Measurements from ENCODE around the gene RASSF1.

Gene RASSF1

GRCh38 chr3:50352781-50353180, 12.1 kb upstream of the RASSF1 start:
- in situ Hi-C loops (cut with MboI; ENCODE audit: low sequenced_read_pairs, unreplicated experiment) = no loop called here
- DNase-seq (ENCODE audit: low spot score) = no peak
- TF ChIP-seq, protein P1, sequence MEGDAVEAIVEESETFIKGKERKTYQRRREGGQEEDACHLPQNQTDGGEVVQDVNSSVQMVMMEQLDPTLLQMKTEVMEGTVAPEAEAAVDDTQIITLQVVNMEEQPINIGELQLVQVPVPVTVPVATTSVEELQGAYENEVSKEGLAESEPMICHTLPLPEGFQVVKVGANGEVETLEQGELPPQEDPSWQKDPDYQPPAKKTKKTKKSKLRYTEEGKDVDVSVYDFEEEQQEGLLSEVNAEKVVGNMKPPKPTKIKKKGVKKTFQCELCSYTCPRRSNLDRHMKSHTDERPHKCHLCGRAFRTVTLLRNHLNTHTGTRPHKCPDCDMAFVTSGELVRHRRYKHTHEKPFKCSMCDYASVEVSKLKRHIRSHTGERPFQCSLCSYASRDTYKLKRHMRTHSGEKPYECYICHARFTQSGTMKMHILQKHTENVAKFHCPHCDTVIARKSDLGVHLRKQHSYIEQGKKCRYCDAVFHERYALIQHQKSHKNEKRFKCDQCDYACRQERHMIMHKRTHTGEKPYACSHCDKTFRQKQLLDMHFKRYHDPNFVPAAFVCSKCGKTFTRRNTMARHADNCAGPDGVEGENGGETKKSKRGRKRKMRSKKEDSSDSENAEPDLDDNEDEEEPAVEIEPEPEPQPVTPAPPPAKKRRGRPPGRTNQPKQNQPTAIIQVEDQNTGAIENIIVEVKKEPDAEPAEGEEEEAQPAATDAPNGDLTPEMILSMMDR (IDR thresholded peaks at IDR 0.05; ENCODE audit: borderline replicate concordance, control extremely low read depth, extremely low read depth, insufficient read depth, missing control alignments) = peak; percentile 12

DNA sequence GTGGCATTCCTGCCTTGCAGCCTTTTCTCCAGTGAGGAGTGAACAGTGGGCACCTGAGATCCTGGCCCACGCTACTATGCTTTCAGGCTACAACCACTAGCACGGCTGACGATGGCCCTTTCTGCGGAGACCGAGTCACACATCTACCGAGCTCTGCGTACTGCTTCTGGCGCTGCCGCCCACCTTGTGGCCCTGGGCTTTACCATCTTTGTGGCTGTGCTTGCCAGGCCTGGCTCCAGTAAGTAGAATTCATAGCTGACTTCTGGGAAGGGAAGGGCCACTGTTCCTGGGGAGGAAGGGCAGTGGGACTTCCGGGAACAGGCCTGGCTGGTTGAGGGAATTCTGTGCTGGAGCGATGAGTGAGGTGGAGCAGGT, 10.7 kb upstream of the RASSF1 start:
- TF ChIP-seq, protein P1 (IDR thresholded peaks at IDR 0.05; ENCODE audit: borderline replicate concordance, control extremely low read depth, extremely low read depth, insufficient read depth, missing control alignments) = no peak
- DNase-seq (ENCODE audit: low spot score) = no peak
- in situ Hi-C loops (cut with MboI; ENCODE audit: low sequenced_read_pairs, unreplicated experiment) = no loop called here

DNA sequence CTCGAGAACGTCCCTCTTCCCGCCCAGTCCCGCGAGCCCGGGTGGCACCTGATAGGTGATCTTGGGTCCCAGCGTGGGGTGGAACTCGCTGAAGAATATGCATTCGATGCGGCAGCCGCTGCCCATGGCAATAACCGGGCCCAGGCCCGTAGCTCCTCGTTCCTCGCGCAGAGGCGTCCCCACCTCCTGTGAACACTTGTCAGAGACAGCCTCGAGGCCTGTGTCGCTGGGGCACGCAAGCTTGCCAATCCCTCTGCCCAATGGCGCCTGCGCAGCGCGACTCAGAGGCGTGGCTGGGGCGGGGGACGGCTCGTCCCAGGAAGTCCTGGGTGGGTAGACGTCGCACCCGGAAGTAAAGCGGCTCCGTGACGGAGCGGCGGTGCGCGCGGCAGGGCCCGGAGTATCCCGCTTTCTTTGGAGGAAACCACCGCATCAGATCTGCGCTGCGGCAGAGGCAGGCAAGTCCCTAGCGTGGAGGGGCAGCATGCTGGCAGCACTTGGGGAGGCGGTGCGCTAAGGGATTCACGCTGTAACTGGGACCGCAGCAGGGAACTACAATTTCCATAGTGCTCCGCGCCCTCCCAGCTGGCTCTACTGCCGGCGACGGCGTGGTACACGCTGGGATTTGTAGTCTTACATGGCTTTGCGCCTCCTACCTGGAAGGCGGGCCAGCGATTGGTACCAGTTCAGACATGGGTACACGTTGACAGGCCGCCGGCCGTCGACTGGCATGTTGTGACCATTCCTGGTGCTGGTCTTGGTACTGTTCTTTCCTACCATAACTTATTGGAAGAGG, 10.1 kb upstream of the RASSF1 start, which contains the start of the genes CYB561D2 and NPRL2:
CYB561D2 (plus strand) TSS at position 336 of the 796 bp plus-strand sequence. CDS start 572 bp downstream, outside the sequence.
NPRL2 (minus strand) TSS at position 249 of the 796 bp plus-strand sequence; CDS start at position 126, 123 bp downstream.
- peak; percentile 97 for DNase-seq (ENCODE audit: low spot score)
- TF ChIP-seq, protein P1 (IDR thresholded peaks at IDR 0.05; ENCODE audit: borderline replicate concordance, control extremely low read depth, extremely low read depth, insufficient read depth, missing control alignments) = no peak
- in situ Hi-C loops (cut with MboI; ENCODE audit: low sequenced_read_pairs, unreplicated experiment) = no loop called here

GRCh38 chr3:50350213-50350526, 9.5 kb upstream of the RASSF1 start:
- no peak for DNase-seq (ENCODE audit: low spot score)
- in situ Hi-C loops (cut with MboI; ENCODE audit: low sequenced_read_pairs, unreplicated experiment) = no loop called here
- TF ChIP-seq, protein P1 (IDR thresholded peaks at IDR 0.05; ENCODE audit: borderline replicate concordance, control extremely low read depth, extremely low read depth, insufficient read depth, missing control alignments) = no peak

GRCh38 chr3:50347187-50347813, 6.7 kb upstream of the RASSF1 start:
- DNase-seq (ENCODE audit: low spot score) = peak; percentile 73
- TF ChIP-seq, protein P1 (IDR thresholded peaks at IDR 0.05; ENCODE audit: borderline replicate concordance, control extremely low read depth, extremely low read depth, insufficient read depth, missing control alignments) = peak; percentile 51
- in situ Hi-C loops (cut with MboI; ENCODE audit: low sequenced_read_pairs, unreplicated experiment) = no loop called here

GRCh38 chr3:50345586-50346234, 5.1 kb upstream of the RASSF1 start, which contains the start of gene ZMYND10:
TSS of gene ZMYND10 (minus strand) at chr3:50345732. CDS start at chr3:50345579, 153 bp downstream.
- in situ Hi-C loops (cut with MboI; ENCODE audit: low sequenced_read_pairs, unreplicated experiment) = no loop called here
- peak; percentile 89 for DNase-seq (ENCODE audit: low spot score)
- TF ChIP-seq, protein P1 (IDR thresholded peaks at IDR 0.05; ENCODE audit: borderline replicate concordance, control extremely low read depth, extremely low read depth, insufficient read depth, missing control alignments) = no peak
